ENCODE data around the gene OCSTAMP. TPM values are rescaled to one million over a fixed set of nuclear protein-coding genes. Genes with fewer than 3 reads are reported as not detected.

The OCSTAMP gene
- total RNA-seq, 1 experiment from 2014 or later: not detected

- Mint-ChIP-seq H3K4me3 (ENCODE audit: unreplicated experiment) (no peak overlapping the region), H3K27ac (ENCODE audit: unreplicated experiment) (no peak overlapping the region), H3K9me3 (ENCODE audit: unreplicated experiment) (no peaks in the 10 kb centered on the region), H3K4me1 (ENCODE audit: low read depth, unreplicated experiment) (no peaks in the 10 kb centered on the region), H3K27me3 (ENCODE audit: insufficient read depth, unreplicated experiment) (peaks cover 8% of the 10 kb centered on the region), H3K36me3 (ENCODE audit: insufficient read depth, unreplicated experiment) (no peaks in the 10 kb centered on the region)
- Histone ChIP-seq H3K4me3 (ENCODE audit: low read depth, low read length) (no peak overlapping the region), H3K36me3 (ENCODE audit: control insufficient read depth, insufficient read depth, low read length) (no peaks in the 10 kb centered on the region), H3K4me1 (no peaks in the 10 kb centered on the region), H3K9me3 (no peaks in the 10 kb centered on the region), H3K27me3 (replicated peaks; ENCODE audit: control insufficient read depth, insufficient read depth, low read length) (no peaks in the 10 kb centered on the region)
- DNase-seq: no peak
- BruUV-seq (replicated peaks): no TSS peak
- TF ChIP-seq CTCF (IDR thresholded peaks at IDR 0.05; ENCODE audit: insufficient read depth in 1 of 2, low read depth in 1 of 2, low read length in 1 of 2, severe bottlenecking in 1 of 2, unreplicated experiment in 1 of 2): no peak
- ChIA-PET POLR2A (no interaction called here), CTCF (interaction anchor here (0.5 kb wide), 1 partner anchor 405 kb away, joined by 4 read pairs; no protein-coding TSS in a partner anchor)
- intact Hi-C loops (cut with micrococcal nuclease; ENCODE audit: unreplicated experiment): no loop called here
Observed at GRCh38 chr20:46545077-46545826, 5.2 kb downstream of the OCSTAMP start.

- no peak for TF ChIP-seq CTCF (IDR thresholded peaks at IDR 0.05; ENCODE audit: insufficient read depth in 1 of 2, low read depth in 1 of 2, low read length in 1 of 2, severe bottlenecking in 1 of 2, unreplicated experiment in 1 of 2)
- Histone ChIP-seq H3K4me1 (no peaks in the 10 kb centered on the region), H3K9me3 (no peaks in the 10 kb centered on the region), H3K27me3 (replicated peaks; ENCODE audit: control insufficient read depth, insufficient read depth, low read length) (no peaks in the 10 kb centered on the region), H3K36me3 (ENCODE audit: control insufficient read depth, insufficient read depth, low read length) (no peaks in the 10 kb centered on the region), H3K4me3 (ENCODE audit: low read depth, low read length) (no peak overlapping the region)
- BruUV-seq (replicated peaks): no TSS peak
- Mint-ChIP-seq H3K27ac (ENCODE audit: unreplicated experiment) (no peak overlapping the region), H3K4me3 (ENCODE audit: unreplicated experiment) (no peak overlapping the region), H3K9me3 (ENCODE audit: unreplicated experiment) (no peaks in the 10 kb centered on the region), H3K27me3 (ENCODE audit: insufficient read depth, unreplicated experiment) (peaks cover 8% of the 10 kb centered on the region), H3K36me3 (ENCODE audit: insufficient read depth, unreplicated experiment) (no peaks in the 10 kb centered on the region), H3K4me1 (ENCODE audit: low read depth, unreplicated experiment) (no peaks in the 10 kb centered on the region)
- POLR2A ChIA-PET: no interaction called here
- intact Hi-C loops (cut with micrococcal nuclease; ENCODE audit: unreplicated experiment): no loop called here
- DNase-seq: no peak
- CTCF ChIA-PET: interaction anchor here (0.5 kb wide), 1 partner anchor 405 kb away, joined by 4 read pairs; no protein-coding TSS in a partner anchor
Observed at GRCh38 chr20:46544576-46544975, 5.9 kb downstream of the OCSTAMP start.

- Histone ChIP-seq H3K9me3 (no peaks in the 10 kb centered on the region), H3K4me1 (no peaks in the 10 kb centered on the region), H3K27me3 (replicated peaks; ENCODE audit: control insufficient read depth, insufficient read depth, low read length) (no peaks in the 10 kb centered on the region; the same call in 1 of the 2 replicates), H3K36me3 (ENCODE audit: control insufficient read depth, insufficient read depth, low read length) (no peaks in the 10 kb centered on the region), H3K4me3 (ENCODE audit: low read depth, low read length) (no peak overlapping the region)
- no peak for DNase-seq
- intact Hi-C loops (cut with micrococcal nuclease; ENCODE audit: unreplicated experiment): no loop called here
- CTCF ChIA-PET: no interaction called here
- no peak overlapping the region for H3K4me3 Mint-ChIP-seq (ENCODE audit: unreplicated experiment)
- no peaks in the 10 kb centered on the region for H3K9me3 Mint-ChIP-seq (ENCODE audit: unreplicated experiment)
- H3K27ac Mint-ChIP-seq (ENCODE audit: unreplicated experiment): no peak overlapping the region
- H3K36me3 Mint-ChIP-seq (ENCODE audit: insufficient read depth, unreplicated experiment): no peaks in the 10 kb centered on the region
- POLR2A ChIA-PET: no interaction called here
- H3K27me3 Mint-ChIP-seq (ENCODE audit: insufficient read depth, unreplicated experiment): peaks cover 8% of the 10 kb centered on the region
- TF ChIP-seq CTCF (IDR thresholded peaks at IDR 0.05; ENCODE audit: insufficient read depth in 1 of 2, low read depth in 1 of 2, low read length in 1 of 2, severe bottlenecking in 1 of 2, unreplicated experiment in 1 of 2): no peak
- H3K4me1 Mint-ChIP-seq (ENCODE audit: low read depth, unreplicated experiment): no peaks in the 10 kb centered on the region
- no TSS peak for BruUV-seq (replicated peaks)
Observed at GRCh38 chr20:46543959-46544358, 6.5 kb downstream of the OCSTAMP start.

Measured in Caco-2 (cell line).